HG03575 (cell line): ENCODE measurements around the gene RAB3GAP2.
"Not testable (repeated sequence)": the region's sequence is repeated elsewhere in the genome, so short reads cannot be mapped to it uniquely, and the experiment has no call there.

ENCODE experiments used
- ATAC-seq: cut with Tn5 transposase; IDR thresholded peaks from one replicate; pipeline ENCODE4 v1.9.1; 2021; ENCODE audit not compliant: unreplicated experiment, insufficient number of reproducible peaks, low FRiP score; ENCODE audit errors: extremely low read depth

The RAB3GAP2 gene

GRCh38 chr1:220249522-220249921 lies 22.7 kb downstream of the RAB3GAP2 start:
- ATAC-seq, result no peak

GRCh38 chr1:220248715-220249265 lies 23.5 kb downstream of the RAB3GAP2 start:
- ATAC-seq, result not testable (repeated sequence)

- not testable (repeated sequence) for ATAC-seq
Measured at GRCh38 chr1:220245900-220246299, 26.4 kb downstream of the RAB3GAP2 start.

DNA sequence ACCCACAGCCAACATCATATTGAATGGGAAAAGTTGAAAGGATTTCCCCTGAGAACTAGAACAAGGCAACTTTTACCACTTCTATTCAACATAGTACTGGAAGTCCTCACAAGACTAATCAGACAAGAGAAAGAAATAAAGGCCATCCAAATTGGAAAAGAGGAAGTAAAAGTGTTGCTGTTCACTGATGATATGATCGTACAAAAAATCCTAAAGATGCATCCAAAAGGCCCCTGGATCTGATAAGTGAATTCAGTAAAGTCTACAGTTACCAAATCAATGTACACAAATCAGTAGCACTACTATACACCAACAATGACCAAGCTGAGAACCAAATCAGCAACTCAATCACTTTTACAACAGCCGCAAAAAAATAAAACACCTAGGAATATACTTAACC lies 28.3 kb downstream of the RAB3GAP2 start:
- ATAC-seq, result no peak

GRCh38 chr1:220241072-220241663 lies 31.1 kb downstream of the RAB3GAP2 start:
- ATAC-seq, result no peak

GRCh38 chr1:220239966-220240365 lies 32.3 kb downstream of the RAB3GAP2 start:
- ATAC-seq, result no peak

GRCh38 chr1:220239213-220239612 lies 33.0 kb downstream of the RAB3GAP2 start:
- no peak for ATAC-seq

- not testable (repeated sequence) for ATAC-seq
Measured at GRCh38 chr1:220236278-220236677, 36.0 kb downstream of the RAB3GAP2 start.

DNA sequence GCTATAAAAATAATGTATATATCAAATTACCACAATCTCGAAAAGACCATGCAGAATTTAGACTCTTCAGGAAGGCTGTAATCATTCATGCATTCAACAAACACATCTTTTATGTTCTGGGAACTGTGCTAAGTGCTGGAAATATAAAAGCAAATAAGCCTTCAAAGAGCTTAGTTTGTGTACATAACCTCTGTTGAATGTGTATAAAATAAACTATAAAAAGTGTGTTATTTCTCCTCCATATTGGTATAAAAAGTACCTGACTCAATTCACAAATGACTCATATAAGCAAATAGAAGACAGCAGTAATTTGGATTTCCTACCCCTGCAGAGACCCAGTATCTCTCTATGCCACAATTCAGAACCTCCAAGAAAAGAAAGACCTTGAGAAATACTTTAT lies 36.8 kb downstream of the RAB3GAP2 start:
- ATAC-seq, result no peak

- no peak for ATAC-seq
Measured at GRCh38 chr1:220233927-220234326, 38.3 kb downstream of the RAB3GAP2 start.

- ATAC-seq, result no peak
Measured at GRCh38 chr1:220229771-220230170, 42.5 kb downstream of the RAB3GAP2 start.

GRCh38 chr1:220227393-220227792 lies 44.9 kb downstream of the RAB3GAP2 start:
- ATAC-seq, result no peak

DNA sequence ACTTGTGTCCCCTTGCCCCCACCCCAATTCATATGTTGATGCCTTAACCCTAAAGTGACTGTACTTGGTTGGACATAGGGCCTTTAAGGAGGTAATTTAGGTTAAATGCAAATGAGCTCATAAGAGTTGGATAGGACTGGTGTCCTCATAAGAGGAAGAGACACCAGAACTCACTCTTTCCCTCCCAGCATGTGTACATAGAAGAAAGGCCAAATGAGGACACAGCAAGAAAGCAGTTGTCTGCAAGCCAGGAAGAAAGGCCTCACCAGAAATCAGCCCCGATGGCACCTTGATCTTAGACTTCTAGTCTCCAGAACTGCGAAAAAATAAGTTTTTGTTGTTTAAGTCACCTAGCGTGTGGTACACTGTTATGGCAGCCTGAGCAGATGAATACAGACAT lies 45.5 kb downstream of the RAB3GAP2 start:
- ATAC-seq, result no peak

GRCh38 chr1:220225957-220226356 lies 46.3 kb downstream of the RAB3GAP2 start:
- ATAC-seq, result no peak

GRCh38 chr1:220224611-220225124 lies 47.6 kb downstream of the RAB3GAP2 start:
- no peak for ATAC-seq

- no peak for ATAC-seq
Measured at GRCh38 chr1:220224033-220224432, 48.2 kb downstream of the RAB3GAP2 start.

- no peak for ATAC-seq
Measured at GRCh38 chr1:220222939-220223338, 49.3 kb downstream of the RAB3GAP2 start.

DNA sequence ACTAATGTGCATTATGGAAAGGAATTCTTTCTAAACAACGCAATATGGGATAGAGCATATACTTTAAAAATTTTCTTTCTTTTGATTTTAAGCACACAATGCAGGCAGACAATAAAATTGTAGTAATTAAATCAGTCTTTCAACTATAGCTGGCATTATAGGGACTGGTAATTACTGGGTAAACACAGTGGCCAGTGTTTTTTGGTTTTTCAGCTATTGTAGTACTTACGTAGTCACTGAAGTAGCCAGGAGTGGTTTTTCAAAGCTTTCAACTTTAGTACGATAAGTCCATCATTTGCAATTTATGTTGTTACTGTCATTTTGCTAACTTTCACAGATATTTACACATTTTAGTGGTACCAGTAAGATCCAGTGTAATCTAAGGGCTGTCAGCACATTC lies 50.6 kb downstream of the RAB3GAP2 start:
- no peak for ATAC-seq

DNA sequence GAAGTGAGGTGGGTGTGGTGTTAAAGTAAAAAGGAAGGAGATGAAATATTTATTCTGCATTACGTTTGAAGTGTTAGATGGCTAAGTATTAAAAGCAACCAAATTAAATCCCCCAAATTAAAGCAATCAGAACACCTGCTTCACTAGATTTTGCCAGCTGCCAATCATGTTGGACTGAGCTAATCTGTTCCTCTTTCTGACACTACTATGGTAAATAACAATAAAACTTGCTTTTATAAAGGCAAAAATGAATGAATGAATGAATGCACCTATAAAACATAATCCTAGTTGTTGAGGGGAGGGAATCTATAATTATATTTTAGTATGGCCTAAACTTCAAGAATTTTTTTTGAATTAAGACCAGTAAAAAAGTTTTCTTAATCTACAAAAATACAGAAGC lies 51.0 kb downstream of the RAB3GAP2 start:
- ATAC-seq, result no peak

DNA sequence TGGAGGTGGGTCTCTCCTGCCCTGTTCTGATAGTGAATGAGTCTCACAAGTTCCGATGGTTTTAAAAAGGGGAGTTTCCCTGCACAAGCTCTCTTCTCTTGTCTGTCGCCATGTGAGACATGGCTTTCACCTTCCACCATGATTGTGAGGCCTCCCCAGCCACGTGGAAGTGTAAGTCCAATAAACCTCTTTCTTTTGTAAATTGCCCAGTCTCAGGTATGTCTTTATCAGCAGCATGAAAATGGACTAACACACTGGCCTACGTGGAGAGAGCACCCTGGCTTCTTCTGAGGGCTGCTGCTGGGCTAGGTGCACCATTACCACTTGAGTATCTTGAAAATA lies 51.6 kb downstream of the RAB3GAP2 start:
- not testable (repeated sequence) for ATAC-seq
